HUDEP-2 (cell line): ENCODE results near the gene ZNF628.

ENCODE experiments used
- DNase-seq, 76 experiments: peaks; one replicate each; lab custom pipeline; 2025; ENCODE audit not compliant: unreplicated experiment in 76 of 76; lab: John Stamatoyannopoulos, UW

The ZNF628 gene

DNA sequence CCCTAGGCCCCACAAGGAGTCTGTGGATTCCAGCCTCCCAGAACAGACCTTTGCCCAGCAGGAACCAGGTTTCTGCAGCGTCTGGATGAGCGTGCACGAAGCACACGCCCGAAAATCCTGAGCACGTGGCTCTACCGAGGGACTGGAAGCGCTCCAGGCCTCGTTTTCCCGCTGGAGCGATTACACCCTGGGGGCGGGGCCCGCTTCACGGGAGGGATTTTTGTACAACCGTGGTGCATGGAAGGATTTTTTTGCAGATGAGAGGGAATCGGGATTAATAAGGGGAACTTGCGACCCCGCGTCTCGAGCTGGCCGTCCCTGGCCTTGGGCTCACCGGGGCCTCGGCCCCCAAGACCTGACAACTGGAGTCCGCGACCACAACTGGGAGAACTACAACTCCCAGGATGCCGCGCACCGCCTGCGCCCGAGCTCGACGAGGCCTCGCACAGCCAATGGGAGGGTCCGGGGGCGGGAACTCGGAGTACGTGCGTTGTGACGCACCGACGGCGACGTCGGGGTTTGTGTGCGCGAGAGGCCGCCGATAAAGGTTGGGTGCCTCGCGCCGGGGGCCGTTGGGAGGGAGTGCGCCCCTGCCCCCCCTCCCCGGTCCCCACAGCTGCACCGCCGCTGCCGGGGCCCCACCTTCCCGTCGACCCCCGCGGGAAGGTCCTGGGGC, at the start of gene ZNF628:
Gene ZNF628, plus strand, starts transcription at position 518 of the 676 bp plus-strand sequence. CDS start 3,294 bp downstream, outside the sequence.
- peak; percentile 57 to 100 (median 99) for DNase-seq

DNA sequence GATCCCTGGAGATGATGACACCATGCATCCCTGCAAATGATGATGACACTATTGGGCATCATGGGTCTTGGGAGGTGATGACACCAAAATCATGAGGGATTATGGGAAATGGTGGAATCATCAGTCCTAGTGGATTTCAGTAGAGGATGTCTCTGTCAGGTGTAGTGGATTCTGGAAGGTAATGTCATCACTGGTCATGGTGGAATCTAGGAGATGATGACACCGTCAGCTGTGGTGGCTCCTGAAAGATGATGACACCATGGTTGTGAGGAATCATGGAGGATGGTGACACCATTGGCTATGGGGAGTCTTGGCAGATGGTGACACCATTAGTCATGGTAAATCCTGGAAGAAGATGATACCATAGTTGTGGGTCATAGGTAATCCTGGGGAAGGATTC, 45.2 kb upstream of the ZNF628 start:
- DNase-seq: no peak

DNA sequence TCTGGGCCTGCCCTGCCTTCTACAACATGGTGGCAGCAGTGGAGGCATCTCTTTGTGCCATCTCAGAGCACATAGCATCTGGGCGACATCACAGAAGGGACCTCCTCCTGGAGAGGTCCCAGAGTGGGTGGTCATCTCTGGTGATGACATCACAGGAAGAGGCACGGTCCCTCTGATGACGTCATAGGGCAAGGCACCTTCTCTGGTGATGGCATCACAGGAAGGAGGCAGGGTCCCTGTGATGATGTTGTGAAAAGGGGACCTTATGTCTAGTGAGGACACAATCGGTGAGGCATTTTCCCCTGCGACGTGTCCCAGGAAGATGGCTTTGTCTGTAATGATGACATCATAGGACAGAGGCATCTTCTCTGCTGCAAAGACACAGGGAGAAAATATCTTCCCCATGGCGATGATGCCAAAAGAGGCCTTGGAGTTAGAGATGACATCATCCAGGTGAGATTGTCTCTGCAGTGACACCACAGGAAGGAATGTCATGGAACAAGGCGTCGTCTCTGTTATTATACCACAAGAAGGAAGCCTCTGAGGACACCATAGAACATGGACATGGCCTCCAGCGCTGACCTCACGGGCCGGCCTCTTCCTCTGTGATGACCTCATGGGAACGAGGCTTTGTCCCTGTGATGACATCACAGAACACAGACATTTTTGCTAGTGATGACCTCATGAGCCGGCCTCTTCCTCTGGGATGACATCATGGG, 44.0 kb upstream of the ZNF628 start:
- DNase-seq: no peak

DNA sequence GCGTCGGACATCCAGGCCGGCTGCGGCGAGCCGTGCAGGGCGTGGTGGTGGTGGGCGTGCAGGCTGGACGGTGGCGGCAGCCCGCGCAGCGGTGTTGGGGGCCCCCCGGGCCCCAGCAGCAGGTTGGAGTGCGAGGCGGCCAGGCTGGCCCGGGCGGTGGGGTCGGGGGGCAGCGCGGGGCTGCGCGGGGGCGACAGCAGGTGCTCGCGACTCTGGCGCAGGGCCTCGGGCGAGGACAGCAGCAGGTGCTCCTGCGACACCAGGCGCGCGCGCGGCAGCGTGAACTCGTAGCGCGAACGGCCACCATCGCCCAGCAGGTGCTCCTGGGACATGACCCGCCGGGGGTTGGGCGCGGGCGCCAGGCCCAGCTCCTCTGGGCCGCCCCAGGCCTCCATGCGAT, 43.1 kb upstream of the ZNF628 start:
- no peak for DNase-seq

DNA sequence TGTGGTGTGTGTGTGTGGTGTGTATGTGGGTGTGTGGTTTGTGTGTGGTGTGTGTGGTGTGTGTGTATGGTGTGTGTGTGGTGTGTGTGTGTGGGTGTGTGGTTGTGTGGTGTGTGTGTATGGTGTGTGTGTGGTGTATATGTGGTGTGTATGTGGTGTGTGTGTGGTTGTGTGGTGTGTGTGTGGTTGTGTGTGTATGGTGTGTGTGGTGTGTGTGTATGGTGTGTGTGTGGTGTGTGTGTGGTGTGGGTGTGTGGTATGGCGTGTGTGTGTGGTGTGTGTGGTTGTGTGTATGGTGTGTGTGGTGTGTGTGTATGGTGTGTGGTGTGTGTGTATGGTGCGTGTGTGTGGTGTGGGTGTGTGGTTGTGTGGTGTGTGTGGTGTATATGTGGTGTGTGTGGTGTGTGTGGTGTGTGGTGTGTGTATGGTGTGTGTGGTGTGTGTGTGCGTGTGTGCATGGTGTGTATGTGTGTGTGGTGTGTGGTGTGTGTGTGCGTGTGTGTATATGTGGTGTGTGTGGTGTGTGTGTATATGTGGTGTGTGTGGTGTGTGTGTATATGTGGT, 42.0 kb upstream of the ZNF628 start:
- no peak for DNase-seq

DNA sequence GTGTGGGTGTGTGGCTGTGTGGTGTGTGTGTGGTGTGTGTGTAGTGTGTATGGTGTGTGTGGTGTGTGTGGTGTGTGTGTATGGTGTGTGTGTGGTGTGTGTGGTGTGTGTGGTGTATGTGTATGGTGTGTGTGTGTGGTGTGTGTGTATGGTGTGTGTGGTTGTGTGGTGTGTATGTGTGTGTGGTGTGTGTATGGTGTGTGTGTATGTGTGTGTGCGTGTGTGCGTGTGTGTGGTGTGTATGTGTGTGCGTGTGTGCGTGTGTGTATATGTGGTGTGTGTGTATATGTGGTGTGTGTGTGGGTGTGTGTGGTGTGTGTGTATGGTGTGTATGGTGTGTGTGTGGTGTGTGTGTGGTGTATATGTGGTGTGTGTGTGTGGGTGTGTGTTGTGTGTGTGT, 41.4 kb upstream of the ZNF628 start:
- DNase-seq: no peak

DNA sequence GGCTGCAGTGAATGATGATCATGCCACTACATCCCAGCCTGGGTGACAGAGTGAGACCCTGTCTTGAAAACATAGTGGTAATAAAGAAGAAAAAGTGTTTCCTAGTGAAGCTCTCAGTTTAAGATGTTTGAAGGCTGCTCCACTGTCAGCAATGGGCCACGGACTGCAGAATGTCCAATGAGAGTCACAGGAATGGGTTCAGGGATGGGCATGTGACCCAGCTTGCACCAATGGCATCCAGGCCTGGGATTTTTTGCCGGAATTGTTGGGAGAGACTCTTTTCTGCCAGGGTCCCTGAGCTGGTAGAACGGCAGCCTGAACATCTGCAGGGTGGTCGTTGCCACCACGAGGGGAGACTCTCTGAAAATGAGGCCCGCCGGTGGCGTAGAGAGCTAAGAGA, 39.6 kb upstream of the ZNF628 start:
- DNase-seq: no peak

DNA sequence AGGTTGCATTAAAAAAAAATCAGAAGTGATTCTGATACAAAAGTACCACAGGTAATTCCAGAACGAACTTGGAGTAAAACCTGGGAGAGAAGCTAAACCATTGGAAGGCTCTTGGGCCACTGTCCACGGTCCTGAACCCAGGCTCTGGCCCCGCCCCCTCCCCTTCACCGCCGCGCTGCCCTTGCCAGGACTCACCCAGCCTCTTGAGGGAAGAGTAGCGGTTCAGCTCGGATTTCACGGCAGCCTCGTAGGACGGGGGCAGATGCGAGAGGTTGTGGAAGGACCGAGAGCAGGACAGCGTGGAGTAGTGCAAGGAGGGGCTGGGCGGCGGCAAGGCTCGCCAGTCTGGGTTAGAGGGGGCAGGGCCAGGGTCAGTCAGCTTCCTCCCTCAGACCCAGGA, 39.0 kb upstream of the ZNF628 start:
- peak in 53 of 76 experiments; percentile 12 to 73 (median 52) for DNase-seq

DNA sequence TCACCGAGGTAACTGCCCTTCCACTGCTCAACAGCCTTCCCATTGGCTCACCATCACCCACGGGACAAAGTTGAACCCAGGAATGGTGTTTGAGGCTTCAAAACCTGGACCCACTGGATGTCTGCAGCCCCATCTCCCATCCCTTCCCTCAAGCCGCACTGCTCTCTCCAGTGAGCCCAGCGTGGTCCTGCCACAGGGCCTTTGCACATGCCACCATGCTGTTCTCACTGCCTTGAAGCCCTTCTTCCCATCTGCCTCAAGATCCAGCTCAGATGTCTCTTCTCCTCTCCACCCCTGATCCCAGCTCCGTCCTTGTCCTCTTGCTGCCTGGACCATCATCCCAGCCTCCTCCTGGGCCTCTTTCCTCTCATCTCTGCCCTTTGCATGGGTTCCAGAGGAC, 37.4 kb upstream of the ZNF628 start:
- no peak for DNase-seq

DNA sequence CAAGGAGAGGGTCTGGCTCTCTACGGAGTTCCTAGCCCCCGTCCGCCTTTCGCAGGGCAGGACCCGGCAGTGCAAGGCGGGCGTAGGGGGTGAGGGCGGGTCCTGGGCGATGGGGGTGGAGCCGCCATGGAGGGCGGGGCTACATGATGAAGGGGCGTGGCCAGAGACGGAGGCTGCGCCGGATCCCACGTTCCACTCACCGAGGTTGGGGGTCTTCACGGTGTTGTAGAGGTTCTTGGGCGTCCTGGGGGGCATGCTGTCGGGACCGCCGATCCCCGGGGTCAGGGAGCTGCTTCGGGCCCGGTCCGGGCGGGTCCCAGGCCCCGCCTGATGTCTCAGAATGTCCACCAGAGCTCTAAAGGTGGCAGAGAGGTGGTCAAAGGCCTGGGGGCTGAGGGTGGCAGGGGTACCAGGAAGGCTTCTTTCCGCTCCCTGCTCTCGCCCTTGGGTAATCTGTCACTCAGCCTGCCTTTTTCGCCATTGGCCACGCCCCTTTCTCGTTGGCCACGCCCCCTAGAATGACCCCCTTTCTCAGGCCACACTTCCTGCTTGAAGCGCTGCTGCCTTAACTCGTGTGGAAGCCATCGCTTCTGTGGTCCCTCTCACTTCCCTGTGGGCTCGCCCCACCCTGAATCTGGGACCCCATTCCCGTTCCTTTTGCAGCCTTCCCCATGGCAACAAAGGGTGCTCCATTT, 35.9 kb upstream of the ZNF628 start:
- peak in 55 of 76 experiments; percentile 15 to 88 (median 60) for DNase-seq

DNA sequence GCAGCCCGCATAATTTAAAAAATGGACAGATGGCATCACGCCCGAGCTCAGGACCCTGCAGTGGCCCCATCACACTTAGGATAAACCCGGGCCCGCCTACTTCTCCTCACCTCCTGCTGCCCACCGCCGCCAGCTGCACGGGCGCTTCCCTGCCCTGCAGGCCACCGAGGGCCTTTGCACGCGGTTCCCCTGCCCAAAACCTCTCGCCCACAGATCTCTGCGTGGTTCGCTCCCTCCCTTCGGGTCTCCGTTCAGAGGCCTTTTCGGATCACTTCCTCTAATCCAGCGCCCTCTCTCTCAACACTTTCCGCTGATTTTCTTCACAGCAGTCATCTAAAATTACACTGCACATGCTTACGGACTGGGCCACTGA, 35.1 kb upstream of the ZNF628 start:
- DNase-seq: peak in 20 of 76 experiments; percentile 15 to 50 (median 34)

DNA sequence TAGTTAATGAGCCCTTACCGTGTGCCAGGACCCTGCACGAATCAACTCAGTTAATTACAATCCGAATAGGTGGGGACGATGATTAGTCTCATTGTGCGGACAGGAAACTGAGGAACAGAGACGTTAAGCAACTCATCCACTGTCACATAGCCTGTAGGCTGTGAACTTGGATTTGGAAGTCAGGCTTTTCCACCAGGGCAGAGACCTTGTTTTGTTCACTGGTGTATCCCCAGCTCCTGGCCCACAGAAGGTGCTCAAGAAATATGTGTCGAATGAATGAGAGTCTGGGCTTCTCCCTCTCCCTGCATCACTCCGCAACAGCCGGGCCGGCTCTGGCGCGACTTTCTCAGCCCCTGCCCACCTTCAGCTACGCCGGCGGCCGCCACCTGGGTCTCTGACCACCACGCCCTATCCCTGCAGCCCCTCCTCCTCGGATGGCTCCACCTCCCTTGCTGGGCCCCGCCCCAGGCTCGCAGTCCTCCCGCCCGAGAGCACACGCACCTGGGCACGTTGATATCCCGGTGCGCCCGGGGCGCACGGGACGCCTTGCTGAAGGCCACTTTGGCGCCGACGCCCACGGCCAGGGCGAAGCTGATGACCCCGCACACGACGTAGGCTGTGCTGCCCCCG, 34.6 kb upstream of the ZNF628 start:
- DNase-seq: peak in 69 of 76 experiments; percentile 21 to 88 (median 68)

DNA sequence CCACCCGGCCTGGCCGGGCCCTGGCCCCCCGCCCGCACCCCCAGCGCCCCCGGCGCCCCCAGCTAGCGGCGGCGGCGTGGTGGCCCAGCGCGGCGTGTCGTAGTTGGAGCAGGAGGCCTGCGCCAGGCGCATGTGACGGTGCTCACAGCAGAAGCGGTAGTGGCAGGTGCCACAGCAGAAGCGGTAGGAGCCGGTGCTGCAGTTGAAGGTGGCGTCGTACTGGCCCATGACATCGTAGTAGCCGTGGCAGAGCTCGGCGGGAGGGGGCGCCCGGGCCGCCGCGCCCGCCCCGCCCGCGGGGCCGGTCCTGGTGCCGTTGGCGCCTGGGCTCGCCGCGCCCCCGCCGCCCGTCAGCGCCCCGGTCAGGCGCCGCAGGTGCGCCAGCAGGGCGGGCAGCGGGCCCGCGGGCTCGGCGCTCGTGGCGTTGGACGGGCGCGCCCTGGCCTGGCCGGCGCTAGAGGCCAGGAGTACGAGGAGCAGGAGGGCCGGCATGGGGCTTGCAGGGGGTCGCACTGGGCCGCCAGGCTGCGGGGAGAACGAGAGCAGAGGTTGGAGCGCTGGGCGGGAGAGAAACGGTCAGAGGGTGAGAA, 34.0 kb upstream of the ZNF628 start:
- peak in 40 of 76 experiments; percentile 14 to 57 (median 38) for DNase-seq

DNA sequence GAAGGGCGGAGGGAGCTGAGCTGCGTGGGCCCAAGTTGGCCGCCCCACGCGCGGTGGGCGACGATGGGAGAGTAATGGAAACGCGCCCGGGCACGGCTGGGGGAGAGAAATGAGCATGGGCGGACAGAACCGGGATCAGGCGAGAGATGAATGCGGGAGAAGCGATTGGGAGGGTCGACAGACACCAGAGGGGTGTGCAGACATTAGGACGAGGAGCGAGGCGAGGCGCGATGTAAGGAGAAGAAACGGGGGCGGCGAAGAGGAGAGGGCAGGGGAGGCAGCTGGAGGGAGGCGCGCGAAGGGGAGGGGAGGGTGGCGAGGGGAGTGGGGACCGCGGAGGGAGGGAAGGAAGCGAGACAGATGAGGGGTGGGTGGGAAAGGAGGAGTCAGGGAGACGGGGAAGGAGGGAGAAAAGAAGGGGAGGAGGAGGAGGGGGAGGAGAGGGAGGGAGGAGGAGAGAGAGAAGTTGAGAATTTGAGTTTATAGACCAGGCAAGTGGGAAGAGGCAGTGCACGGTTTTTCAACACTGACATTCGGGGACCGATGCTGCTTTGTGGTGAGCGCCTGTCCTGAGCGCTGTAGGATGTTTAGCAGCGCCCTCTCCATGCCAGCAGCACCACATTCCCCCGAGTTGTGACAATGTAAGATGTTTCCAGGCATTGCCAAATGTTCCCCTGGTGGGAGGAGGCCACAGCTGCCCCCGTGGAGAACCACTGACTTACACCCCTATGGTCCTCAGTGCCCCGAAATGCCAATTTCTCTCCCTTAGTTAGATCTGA, 33.2 kb upstream of the ZNF628 start, which contains the start of gene SHISA7:
Gene SHISA7, minus strand, starts transcription at position 256 of the 779 bp plus-strand sequence. CDS start 437 bp downstream, outside the sequence.
- peak in 59 of 76 experiments; percentile 54 to 93 (median 77) for DNase-seq

DNA sequence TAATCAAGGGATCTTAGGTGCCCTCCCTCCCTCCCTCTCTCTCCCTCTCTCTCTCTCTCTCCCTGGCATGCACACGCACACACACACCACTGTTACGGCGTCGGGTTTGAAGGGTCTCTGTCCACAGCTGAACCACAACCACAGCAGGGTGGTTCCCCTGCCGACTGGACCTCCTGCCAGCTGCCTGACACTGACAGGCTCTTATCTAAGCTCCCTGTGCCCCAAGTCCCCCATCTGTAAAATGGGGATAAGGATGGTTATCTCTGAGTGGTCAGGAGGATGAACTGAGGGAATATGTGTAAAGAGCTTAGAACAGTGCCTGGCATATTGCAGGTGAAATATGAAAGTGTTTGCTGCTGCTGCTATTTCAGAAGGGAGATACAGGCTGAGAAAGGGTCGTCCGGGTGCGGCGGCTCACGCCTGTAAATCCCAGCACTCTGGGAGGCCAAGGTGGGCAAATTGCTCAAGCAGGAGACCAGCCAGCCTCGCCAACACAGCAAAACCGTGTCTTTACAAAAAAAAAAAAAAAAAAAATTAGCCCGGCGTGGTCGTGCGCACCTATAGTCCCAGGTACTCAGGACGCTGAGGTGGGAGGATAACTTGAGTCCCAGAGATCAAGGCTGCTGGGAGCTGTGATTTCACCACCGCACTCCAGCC, 32.5 kb upstream of the ZNF628 start:
- peak in 74 of 76 experiments; percentile 77 to 99 (median 91) for DNase-seq

DNA sequence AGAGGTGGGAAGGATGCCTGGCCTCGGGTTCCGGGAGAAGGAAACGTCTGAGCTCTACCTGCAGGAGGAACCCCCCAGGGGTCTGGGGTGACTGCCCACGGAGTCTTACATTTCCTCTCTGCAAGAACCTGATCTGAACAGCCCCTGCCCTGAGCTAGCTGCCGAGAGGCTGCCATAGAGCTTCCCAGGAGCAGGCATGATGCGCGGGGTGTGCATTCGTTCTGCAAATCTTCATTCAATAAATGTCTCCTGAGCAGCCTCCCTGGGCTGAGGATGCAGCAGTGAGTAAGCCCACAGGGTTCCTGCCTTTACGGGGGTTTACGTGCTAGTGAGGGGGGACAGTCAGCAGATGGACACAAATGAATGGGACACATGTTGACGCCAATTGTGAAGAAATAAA, 31.8 kb upstream of the ZNF628 start:
- no peak for DNase-seq

DNA sequence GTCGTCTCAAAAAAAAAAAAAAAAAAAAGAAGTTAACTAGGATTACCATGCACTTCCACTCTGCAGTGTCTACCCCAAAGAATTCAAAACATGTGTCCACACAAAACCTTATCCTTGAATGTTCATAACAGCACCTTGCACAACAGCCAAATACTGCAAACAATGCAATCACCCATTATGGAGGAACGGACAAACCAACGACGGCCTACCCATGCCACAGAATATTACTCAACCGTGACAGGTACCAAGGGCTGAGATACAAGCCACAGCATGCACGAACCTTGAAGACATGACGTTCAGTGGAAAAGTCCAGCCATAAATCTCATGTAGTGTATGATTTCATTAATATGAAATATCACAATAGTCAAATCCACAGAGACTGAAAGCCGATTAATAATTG, 30.4 kb upstream of the ZNF628 start:
- no peak for DNase-seq

DNA sequence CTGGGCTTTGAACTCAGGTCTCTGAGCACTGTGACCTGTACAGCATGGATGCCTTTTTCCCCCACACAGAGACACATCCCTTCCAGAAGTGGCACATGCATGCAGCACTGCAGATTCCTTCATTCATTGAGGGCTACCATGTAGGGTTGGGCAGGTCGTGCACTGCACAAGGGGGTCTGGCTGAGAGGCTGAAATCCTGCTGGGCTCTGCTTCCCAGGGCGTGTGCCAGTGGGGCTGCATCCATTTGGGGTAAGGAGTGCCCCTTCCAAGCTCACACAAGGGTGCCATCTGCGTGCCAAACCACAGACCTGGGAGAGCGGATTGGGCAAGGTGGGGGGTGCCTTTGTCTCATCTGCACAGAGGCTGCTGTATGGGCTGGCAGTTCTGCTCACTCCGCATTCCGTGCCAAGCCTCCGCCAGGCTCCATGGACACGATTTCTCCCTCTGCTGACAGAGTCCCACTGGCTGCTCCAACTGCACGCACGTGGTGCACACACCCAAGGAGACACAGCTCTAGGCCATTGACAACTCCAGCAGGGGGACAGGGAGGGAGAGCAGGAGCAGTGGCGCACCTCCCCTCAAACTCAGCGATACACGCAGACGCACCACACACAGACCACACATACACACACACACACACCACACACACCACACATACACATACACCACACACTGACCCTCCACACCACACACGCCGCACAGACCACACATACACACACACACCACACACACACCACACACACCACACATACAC, 28.8 kb upstream of the ZNF628 start:
- peak in 64 of 76 experiments; percentile 22 to 83 (median 62) for DNase-seq
